Measurements from ENCODE around the gene USP15.
"Not testable (repeated sequence)": the region's sequence is repeated elsewhere in the genome, so short reads cannot be mapped to it uniquely, and the experiment has no call there.

USP15 gene

DNA sequence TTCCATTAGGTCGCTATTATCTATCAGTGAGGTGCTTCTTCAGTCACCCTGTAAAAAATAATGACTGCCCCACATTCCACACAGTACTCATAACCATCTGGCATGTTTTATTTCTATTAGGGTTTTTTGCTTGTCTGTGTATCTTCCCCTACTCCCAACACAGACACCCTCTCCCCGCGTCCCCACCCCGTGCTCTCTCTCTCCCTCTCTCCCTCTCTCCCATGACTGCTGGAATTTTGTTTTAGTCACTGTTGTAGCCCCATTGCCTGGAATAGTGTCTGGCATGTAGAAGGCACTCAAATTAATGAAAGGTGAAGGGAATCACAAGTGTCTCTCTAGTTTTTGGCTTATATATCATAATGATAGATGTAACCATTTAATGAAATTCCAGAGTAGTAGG lies 103.3 kb downstream of the USP15 start:
- Mint-ChIP-seq H3K9me3 (peaks cover 16% of the 10 kb centered on the region), H3K27ac (no peak overlapping the region), H3K4me1 (ENCODE audit: low read depth) (peaks cover 9% of the 10 kb centered on the region), H3K36me3 (ENCODE audit: low read depth) (peaks cover 68% of the 10 kb centered on the region), H3K4me3 (no peak overlapping the region), H3K27me3 (ENCODE audit: low read depth) (no peaks in the 10 kb centered on the region)
- DNase-seq (ENCODE audit: low spot score) = no peak

DNA sequence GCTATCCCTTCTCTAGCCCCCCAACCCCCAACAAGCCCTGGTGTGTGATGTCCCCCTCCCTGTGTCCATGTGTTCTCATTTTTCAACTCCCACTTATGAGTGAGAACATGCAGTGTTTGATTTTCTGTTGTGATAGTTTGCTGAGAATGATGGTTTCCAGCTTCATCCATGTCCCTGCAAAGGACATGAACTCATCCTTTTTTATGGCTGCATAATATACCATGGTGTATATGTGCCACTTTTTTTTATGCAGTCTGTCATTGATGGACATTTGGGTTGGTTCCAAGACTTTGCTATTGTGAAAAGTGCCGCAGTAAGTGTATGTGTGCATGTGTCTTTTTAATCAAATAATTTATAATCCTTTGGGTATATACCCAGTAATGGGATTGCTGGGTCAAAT lies 104.5 kb downstream of the USP15 start:
- H3K4me3 Mint-ChIP-seq; H3K4me1 Mint-ChIP-seq (ENCODE audit: low read depth); H3K27me3 Mint-ChIP-seq (ENCODE audit: low read depth); DNase-seq (ENCODE audit: low spot score); H3K27ac Mint-ChIP-seq: not testable (repeated sequence)
- peaks cover 70% of the 10 kb centered on the region for H3K36me3 Mint-ChIP-seq (ENCODE audit: low read depth)
- H3K9me3 Mint-ChIP-seq = peaks cover 16% of the 10 kb centered on the region

DNA sequence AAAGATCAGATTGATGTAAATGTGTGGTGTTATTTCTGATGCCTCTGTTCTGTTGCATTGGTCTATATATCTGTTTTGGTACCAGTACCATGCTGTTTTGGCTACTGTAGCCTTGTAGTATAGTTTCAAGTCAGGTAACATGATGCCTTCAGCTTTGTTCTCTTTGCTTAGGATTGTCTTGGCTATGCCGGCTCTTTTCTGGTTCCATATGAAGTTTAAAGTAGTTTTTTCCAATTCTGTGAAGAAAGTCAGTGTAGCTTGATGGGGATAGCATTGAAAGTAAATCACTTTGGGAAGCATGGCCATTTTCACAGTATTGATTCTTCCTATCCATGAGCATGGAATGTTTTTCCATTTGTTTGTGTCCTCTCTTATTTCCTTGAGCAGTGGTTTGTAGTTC lies 105.6 kb downstream of the USP15 start:
- H3K4me1 Mint-ChIP-seq (ENCODE audit: low read depth) = peaks cover 16% of the 10 kb centered on the region
- H3K27me3 Mint-ChIP-seq (ENCODE audit: low read depth) = not testable (repeated sequence)

DNA sequence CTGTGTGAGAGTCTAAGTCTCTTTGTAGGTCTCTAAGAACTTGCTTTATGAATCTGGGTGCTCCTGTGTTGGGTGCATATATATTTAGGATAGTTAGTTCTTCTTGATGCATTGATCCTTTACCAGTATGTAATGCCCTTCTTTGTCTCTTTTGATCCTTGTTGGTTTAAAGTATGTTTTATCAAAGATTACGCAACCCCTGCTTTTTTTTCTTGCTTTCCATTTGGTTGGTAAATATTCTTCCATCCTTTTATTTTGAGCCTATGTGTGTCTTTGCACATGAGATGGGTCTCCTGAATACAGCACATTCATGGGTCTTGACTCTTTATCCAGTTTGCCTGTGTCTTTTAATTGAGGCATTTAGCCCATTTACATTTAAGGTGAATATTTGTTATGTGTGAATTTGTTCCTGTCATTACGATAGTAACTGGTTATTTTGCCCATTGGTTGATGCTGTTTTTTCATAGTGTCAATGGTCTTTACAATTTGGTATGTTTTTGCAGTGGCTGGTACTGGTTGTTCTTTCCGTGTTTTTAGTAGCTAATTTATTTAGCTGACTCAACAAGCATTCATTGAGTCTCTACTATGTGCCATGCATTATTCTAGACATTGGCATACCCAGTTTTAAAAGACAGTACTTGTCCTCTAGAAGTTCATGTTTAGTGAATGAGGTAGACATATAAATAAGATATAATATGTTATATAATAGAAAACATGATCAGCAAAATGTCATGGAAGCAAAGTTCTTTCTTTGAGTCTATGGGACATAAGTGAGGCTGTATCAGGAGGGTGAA lies 108.4 kb downstream of the USP15 start:
- Mint-ChIP-seq H3K4me1 (ENCODE audit: low read depth) (peaks cover 20% of the 10 kb centered on the region), H3K36me3 (ENCODE audit: low read depth) (peaks cover 66% of the 10 kb centered on the region), H3K9me3 (peaks cover 16% of the 10 kb centered on the region)
- not testable (repeated sequence) for H3K4me3 Mint-ChIP-seq; H3K27ac Mint-ChIP-seq; DNase-seq (ENCODE audit: low spot score); H3K27me3 Mint-ChIP-seq (ENCODE audit: low read depth)

More for the DNA sequence above, 105.6 kb downstream of the USP15 start:
- H3K9me3 Mint-ChIP-seq = peaks cover 16% of the 10 kb centered on the region
- H3K36me3 Mint-ChIP-seq (ENCODE audit: low read depth) = peaks cover 74% of the 10 kb centered on the region
- H3K4me3 Mint-ChIP-seq; H3K27ac Mint-ChIP-seq; DNase-seq (ENCODE audit: low spot score): not testable (repeated sequence)

DNA sequence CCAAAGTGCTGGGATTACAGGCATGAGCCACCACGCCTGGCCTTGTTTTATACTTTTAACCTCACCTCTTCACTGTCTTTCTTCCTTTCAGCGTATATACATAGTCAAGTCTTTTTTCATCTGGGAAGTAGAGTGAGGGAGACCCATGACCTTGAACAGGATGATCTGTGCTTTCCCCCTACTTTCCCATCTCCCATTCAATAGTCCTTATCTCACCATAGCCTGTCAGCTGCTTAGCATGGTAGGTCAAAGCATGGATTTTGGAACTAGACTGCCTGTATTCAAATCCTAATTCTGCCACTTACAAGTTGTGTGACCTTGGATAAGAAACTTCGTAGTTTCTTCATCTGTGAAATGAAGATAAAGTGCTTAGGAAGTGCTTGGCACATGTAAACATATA lies 110.0 kb downstream of the USP15 start:
- no peak overlapping the region for H3K27ac Mint-ChIP-seq
- no peak overlapping the region for H3K4me3 Mint-ChIP-seq
- peaks cover 10% of the 10 kb centered on the region for H3K9me3 Mint-ChIP-seq
- H3K4me1 Mint-ChIP-seq (ENCODE audit: low read depth) = peaks cover 25% of the 10 kb centered on the region
- no peak for DNase-seq (ENCODE audit: low spot score)
- H3K36me3 Mint-ChIP-seq (ENCODE audit: low read depth) = peaks cover 60% of the 10 kb centered on the region
- H3K27me3 Mint-ChIP-seq (ENCODE audit: low read depth) = no peaks in the 10 kb centered on the region

DNA sequence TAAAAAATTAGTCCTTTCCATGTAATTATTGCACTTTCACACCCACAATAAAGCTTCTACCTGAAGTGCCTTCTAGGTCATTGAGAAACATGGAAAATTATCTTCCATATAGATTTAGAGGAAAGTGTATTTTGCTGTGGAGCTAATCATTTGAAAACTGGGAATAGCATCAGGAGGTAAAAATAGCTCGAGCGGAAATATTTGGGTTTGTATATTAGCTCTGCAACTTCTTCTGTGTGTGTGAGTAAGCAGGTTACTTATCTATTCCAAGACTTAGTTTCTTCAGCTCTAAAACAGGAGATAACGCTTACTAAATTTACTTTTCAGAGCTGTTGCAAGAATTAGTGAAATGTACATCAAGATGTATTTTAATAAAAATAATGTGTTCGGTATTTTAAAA lies 111.5 kb downstream of the USP15 start:
- Mint-ChIP-seq H3K36me3 (ENCODE audit: low read depth) (peaks cover 54% of the 10 kb centered on the region), H3K27me3 (ENCODE audit: low read depth) (no peaks in the 10 kb centered on the region), H3K4me1 (ENCODE audit: low read depth) (peaks cover 30% of the 10 kb centered on the region), H3K4me3 (no peak overlapping the region), H3K9me3 (peaks cover 3% of the 10 kb centered on the region), H3K27ac (no peak overlapping the region)
- DNase-seq (ENCODE audit: low spot score) = no peak

DNA sequence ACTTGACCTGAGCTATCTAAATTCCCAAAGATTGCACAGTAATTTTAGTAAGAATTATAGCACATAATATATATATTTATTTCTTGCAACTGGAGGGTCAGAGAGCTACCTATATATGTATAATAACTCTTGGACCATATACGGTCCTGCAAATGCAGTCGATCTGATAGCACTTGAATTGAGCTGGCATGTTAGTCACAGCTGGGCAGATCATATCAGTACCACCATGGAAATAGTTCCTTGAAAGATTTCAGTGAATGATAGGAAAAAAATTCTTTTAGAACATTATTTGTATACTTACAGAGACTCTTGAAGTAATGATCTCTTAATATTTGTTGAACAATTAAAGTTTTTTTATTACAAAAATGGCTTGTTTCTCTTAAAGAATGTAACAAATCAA lies 111.9 kb downstream of the USP15 start:
- no peak for DNase-seq (ENCODE audit: low spot score)
- peaks cover 50% of the 10 kb centered on the region for H3K36me3 Mint-ChIP-seq (ENCODE audit: low read depth)
- no peak overlapping the region for H3K4me3 Mint-ChIP-seq
- H3K4me1 Mint-ChIP-seq (ENCODE audit: low read depth) = peaks cover 30% of the 10 kb centered on the region
- H3K27me3 Mint-ChIP-seq (ENCODE audit: low read depth) = no peaks in the 10 kb centered on the region
- H3K27ac Mint-ChIP-seq = no peak overlapping the region
- peaks cover 3% of the 10 kb centered on the region for H3K9me3 Mint-ChIP-seq

DNA sequence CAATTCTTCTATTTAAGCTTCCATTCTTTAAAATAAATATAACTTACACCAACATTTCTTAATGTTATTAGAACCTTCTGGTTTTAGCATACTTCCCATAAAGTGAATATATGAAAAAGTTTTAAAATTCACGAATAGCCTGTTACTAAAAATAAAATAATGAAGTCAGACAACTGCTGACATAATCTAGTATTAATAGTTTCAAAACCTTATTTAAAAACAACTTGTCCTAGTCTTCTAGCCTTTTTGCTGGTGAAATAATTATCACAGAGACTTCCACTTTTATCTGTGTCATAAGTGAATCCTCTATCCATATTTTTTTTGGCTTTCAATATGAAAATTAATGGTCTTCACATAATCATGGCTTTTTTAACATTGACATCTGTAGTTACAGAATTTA lies 112.6 kb downstream of the USP15 start:
- H3K36me3 Mint-ChIP-seq (ENCODE audit: low read depth) = peaks cover 46% of the 10 kb centered on the region
- H3K27ac Mint-ChIP-seq = no peak overlapping the region
- peaks cover 26% of the 10 kb centered on the region for H3K4me1 Mint-ChIP-seq (ENCODE audit: low read depth)
- no peak for DNase-seq (ENCODE audit: low spot score)
- no peak overlapping the region for H3K4me3 Mint-ChIP-seq
- H3K9me3 Mint-ChIP-seq = no peaks in the 10 kb centered on the region
- H3K27me3 Mint-ChIP-seq (ENCODE audit: low read depth) = no peaks in the 10 kb centered on the region

DNA sequence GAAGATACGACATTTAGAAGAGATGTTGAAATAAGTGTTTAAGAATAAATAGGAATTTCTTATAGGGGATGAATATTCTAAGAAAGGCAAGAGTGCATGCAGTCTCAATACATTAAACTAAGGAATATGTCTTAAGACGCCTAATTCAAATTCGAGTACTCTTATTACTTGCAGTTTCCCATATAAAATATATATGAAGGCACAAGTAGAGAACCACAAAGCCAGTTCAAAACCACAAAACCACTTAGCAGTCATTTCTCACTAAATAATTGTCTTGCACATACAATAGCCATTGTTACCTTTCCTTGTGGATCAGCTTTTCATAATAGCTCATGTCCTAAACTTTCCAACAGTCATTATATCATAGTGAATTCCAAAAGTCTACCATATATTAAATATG lies 115.4 kb downstream of the USP15 start:
- Mint-ChIP-seq H3K27me3 (ENCODE audit: low read depth) (no peaks in the 10 kb centered on the region), H3K4me3 (no peak overlapping the region), H3K27ac (no peak overlapping the region), H3K9me3 (no peaks in the 10 kb centered on the region), H3K4me1 (ENCODE audit: low read depth) (peaks cover 25% of the 10 kb centered on the region), H3K36me3 (ENCODE audit: low read depth) (peaks cover 27% of the 10 kb centered on the region)
- no peak for DNase-seq (ENCODE audit: low spot score)

DNA sequence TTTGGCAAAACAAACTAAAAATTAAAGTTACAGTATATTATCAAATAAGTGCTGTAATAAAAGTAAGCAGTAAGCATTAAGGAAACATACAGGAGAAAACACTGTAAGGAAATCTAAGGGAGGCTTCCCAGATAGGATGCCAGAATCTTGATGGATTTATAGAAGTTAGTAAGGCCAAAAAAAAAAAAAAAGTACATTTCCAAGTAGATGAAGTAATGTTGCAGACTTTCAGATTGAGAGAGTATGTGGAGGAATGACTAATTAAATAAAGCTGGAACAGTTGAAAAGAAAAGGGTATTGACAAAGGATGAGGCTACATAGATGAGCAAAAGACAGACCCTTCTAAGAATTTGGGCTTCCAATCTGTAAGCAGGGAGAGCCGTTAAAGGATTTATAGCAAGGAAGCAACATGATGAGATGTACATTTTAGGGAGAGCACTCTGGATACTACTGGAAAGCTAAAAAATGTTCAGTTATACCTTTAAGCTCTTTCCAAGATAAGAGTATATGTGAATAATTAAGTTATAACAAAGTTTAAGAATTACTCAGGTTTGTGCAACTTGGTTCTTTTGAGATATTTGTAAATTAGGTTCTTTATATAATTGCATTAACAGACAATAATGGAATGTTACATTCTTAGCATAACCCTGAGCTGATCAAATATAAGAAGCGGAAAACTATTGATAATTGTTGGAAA lies 119.0 kb downstream of the USP15 start:
- Mint-ChIP-seq H3K36me3 (ENCODE audit: low read depth) (peaks cover 33% of the 10 kb centered on the region), H3K9me3 (no peaks in the 10 kb centered on the region), H3K4me3 (no peak overlapping the region), H3K27ac (no peak overlapping the region), H3K27me3 (ENCODE audit: low read depth) (no peaks in the 10 kb centered on the region), H3K4me1 (ENCODE audit: low read depth) (peaks cover 18% of the 10 kb centered on the region)
- no peak for DNase-seq (ENCODE audit: low spot score)

DNA sequence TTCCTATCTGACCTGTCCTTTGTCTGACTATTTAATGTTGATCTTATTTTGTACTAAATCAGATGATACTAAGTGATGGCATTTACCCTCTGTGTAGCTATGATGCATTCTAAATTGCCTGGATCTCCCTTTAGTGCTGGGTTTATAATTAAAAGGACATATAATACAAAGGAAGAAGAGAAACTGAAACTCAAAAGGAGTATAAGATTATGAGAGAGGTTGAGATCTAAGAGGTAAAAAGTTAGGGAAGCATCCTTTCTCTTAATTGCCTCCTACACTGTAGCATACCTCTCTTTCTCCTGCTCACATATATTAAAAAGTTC lies 119.5 kb downstream of the USP15 start:
- peaks cover 17% of the 10 kb centered on the region for H3K4me1 Mint-ChIP-seq (ENCODE audit: low read depth)
- H3K9me3 Mint-ChIP-seq = no peaks in the 10 kb centered on the region
- no peaks in the 10 kb centered on the region for H3K27me3 Mint-ChIP-seq (ENCODE audit: low read depth)
- H3K36me3 Mint-ChIP-seq (ENCODE audit: low read depth) = peaks cover 31% of the 10 kb centered on the region
- H3K27ac Mint-ChIP-seq = peak overlapping the region; percentile 38
- no peak for DNase-seq (ENCODE audit: low spot score)
- no peak overlapping the region for H3K4me3 Mint-ChIP-seq

DNA sequence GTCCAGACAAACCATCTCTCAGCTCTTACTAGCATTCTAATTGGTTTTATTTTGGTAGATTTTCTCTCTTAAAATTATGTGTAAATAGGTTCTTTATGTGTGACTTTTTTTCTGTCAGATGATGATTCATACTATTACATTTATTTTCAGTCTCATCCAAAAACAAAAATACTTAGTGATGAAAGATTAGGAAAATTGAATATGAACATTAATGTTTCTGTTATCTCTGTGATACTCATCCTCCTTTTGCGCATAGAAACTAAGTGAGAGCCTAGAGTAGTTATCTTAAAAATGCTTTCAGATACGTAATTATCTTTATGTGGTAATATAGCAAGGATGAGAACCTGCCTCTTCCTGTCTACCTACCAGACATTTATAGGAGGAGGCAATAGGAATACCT lies 122.3 kb downstream of the USP15 start:
- H3K9me3 Mint-ChIP-seq = no peaks in the 10 kb centered on the region
- peaks cover 28% of the 10 kb centered on the region for H3K36me3 Mint-ChIP-seq (ENCODE audit: low read depth)
- H3K27me3 Mint-ChIP-seq (ENCODE audit: low read depth) = no peaks in the 10 kb centered on the region
- DNase-seq (ENCODE audit: low spot score) = no peak
- peaks cover 7% of the 10 kb centered on the region for H3K4me1 Mint-ChIP-seq (ENCODE audit: low read depth)
- H3K27ac Mint-ChIP-seq = no peak overlapping the region
- H3K4me3 Mint-ChIP-seq = no peak overlapping the region

DNA sequence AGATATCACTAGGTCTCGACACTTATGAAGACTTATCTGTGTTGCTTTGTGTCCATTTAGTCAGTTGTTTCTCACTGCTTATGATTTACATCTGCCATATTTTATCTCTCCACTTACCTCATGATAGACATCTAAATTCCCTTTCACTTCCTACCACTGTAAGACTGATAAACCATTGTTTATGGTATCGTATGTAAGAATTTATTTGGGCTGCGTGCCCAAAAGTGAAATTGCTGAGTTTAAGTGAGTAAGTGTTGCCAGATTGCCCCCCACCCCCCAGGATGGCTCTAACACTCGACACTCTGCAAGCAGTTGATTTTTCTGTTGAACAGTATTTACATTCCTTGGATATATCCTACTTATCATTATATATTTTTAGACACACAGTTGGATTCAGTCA lies 136.5 kb downstream of the USP15 start:
- DNase-seq (ENCODE audit: low spot score) = no peak
- H3K36me3 Mint-ChIP-seq (ENCODE audit: low read depth) = peaks cover 54% of the 10 kb centered on the region
- H3K9me3 Mint-ChIP-seq = no peaks in the 10 kb centered on the region
- H3K4me1 Mint-ChIP-seq (ENCODE audit: low read depth) = peaks cover 1% of the 10 kb centered on the region
- H3K4me3 Mint-ChIP-seq = no peak overlapping the region
- H3K27me3 Mint-ChIP-seq (ENCODE audit: low read depth) = no peaks in the 10 kb centered on the region
- no peak overlapping the region for H3K27ac Mint-ChIP-seq

DNA sequence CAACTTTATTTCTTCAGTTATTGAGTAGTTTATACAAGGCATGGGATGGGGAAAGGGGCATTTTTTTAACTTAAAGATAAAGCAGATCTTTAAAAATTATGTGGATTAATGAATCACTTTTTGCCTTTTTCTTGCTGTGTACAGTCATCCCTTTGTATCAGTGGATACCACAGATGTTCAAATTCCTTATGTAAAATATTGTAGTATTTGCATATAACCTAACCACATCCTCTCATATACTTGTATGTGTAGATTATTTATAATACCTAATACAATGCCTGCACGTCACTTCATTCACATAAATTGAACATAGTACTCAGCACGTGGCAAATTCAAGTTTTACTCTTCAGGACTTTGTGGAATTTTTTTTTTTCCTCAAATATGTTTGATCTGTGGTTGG lies 139.9 kb downstream of the USP15 start:
- no peak overlapping the region for H3K4me3 Mint-ChIP-seq
- H3K27ac Mint-ChIP-seq = no peak overlapping the region
- no peaks in the 10 kb centered on the region for H3K9me3 Mint-ChIP-seq
- no peaks in the 10 kb centered on the region for H3K27me3 Mint-ChIP-seq (ENCODE audit: low read depth)
- H3K36me3 Mint-ChIP-seq (ENCODE audit: low read depth) = peaks cover 56% of the 10 kb centered on the region
- peaks cover 12% of the 10 kb centered on the region for H3K4me1 Mint-ChIP-seq (ENCODE audit: low read depth)
- no peak for DNase-seq (ENCODE audit: low spot score)

DNA sequence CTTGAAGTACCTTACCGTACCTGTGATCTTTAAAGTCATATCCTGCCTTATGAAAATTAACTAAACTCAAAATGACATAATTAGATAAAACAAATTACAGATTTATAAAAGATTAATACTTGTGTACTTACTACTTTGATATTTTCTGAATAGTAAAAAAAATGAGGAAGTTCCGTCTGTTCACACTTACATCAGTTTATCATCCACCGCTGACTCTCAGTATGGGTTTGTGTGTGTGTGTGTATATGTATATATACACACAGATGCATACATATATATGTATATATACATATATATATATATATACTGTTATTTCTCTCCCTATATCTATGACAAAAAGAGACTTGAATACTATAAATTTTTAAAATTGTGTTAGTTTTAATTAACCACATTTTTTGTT lies 141.4 kb downstream of the USP15 start:
- H3K4me3 Mint-ChIP-seq = no peak overlapping the region
- no peaks in the 10 kb centered on the region for H3K27me3 Mint-ChIP-seq (ENCODE audit: low read depth)
- peaks cover 44% of the 10 kb centered on the region for H3K36me3 Mint-ChIP-seq (ENCODE audit: low read depth)
- no peaks in the 10 kb centered on the region for H3K9me3 Mint-ChIP-seq
- peaks cover 12% of the 10 kb centered on the region for H3K4me1 Mint-ChIP-seq (ENCODE audit: low read depth)
- H3K27ac Mint-ChIP-seq = no peak overlapping the region
- DNase-seq (ENCODE audit: low spot score) = no peak

Measured in T-helper 2 cell treated with Interferon-gamma antibody and Interleukin-4, amounts not matched to agents 5 μg/mL and 100 μg/mL, for 36 hours (primary cell).